ENCODE data around the gene MRGPRF.

DNA sequence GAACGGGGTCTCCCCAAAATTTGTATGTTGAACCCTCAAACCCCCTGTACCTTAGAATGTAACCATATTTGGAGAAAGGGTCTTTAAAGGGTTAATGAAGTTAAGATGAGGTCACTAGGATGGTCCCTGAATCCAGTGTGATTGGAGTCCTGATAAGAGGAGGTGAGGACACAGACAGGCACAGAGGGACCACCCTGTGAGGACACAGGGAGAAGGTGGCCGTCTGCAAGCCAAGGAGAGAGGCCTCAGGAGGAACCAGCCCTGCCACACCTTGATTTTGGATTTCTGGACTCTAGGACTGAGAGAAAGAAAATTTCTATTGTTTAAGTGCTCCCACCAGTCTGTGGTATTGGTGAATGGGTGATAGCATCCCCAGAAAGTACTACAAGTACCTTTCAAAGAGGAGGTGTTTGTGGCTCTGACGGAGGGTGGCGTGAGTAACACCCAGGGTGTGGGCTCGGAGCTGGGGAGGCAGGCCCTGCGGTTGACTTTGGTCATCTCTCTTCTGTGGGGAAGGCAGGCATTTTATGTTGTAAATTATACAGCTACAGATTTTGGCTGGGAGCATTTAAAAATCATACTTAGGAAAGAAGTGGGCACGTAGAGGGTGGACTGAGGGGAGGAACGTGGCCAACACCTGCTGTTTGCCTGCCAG, 13.8 kb downstream of the MRGPRF start:
- no peak for TF ChIP-seq CTCF (conservative IDR thresholded peaks at IDR 0.05; ENCODE audit: low read length)
- no peak for TF ChIP-seq EZH2phosphoT487 (IDR thresholded peaks at IDR 0.05; ENCODE audit: borderline replicate concordance)

Measured in Loucy (cell line).